ENCODE data around the gene MED16. TPM values are rescaled to one million over a fixed set of nuclear protein-coding genes. Genes with fewer than 3 reads are reported as not detected.

The MED16 gene
- total and polyA plus RNA-seq, 10 donors = 37.0 to 82.1 (median 52.7) TPM

- intact Hi-C loops (cut with DNase I; ENCODE audit: low total_unique reads) = no loop called here
- Histone ChIP-seq H3K9me3 (no peaks in the 10 kb centered on the region), H3K27me3 (replicated peaks in 1 of 7) (no peaks in the 10 kb centered on the region), H3K4me3 (no peak overlapping the region), H3K4me1 (peaks cover 8 to 90% (median 39%) of the 10 kb centered on the region in 6 donors), H3K36me3 (peaks cover 0 to 68% (median 29%) of the 10 kb centered on the region in 6 donors), H3K27ac (peak overlapping the region in 1 of 8 donors; percentile 28)
- WGBS, 5 donors = 83 to 93% (median 91%) methylated on average over 14 of the region's 14 CpGs
- no peak for DNase-seq
- no peak for TF ChIP-seq POLR2AphosphoS5 (IDR thresholded peaks at IDR 0.05)
- TF ChIP-seq, protein P1, sequence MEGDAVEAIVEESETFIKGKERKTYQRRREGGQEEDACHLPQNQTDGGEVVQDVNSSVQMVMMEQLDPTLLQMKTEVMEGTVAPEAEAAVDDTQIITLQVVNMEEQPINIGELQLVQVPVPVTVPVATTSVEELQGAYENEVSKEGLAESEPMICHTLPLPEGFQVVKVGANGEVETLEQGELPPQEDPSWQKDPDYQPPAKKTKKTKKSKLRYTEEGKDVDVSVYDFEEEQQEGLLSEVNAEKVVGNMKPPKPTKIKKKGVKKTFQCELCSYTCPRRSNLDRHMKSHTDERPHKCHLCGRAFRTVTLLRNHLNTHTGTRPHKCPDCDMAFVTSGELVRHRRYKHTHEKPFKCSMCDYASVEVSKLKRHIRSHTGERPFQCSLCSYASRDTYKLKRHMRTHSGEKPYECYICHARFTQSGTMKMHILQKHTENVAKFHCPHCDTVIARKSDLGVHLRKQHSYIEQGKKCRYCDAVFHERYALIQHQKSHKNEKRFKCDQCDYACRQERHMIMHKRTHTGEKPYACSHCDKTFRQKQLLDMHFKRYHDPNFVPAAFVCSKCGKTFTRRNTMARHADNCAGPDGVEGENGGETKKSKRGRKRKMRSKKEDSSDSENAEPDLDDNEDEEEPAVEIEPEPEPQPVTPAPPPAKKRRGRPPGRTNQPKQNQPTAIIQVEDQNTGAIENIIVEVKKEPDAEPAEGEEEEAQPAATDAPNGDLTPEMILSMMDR (IDR thresholded peaks at IDR 0.05 in 8 of 11, conservative IDR thresholded peaks at IDR 0.05 in 3 of 11) = no peak
- no peak for TF ChIP-seq POLR2A (IDR thresholded peaks at IDR 0.05)
Measured at GRCh38 chr19:902446-903226, 9.6 kb upstream of the MED16 start.

DNA sequence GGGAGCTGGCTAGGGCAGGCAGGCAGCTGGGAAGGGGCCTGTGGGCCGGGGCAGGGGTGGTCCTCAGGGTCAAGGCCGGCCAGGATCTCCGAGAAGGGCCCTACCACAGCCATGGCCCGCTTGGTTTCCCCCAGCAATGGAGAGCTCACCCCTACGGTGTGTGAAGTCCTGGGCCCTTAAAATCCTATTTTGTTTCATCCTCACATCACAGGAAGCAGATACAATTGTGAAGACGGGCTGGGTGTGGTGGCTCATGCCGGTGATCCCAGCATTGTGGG is 9.0 kb upstream of the MED16 start:
- Histone ChIP-seq H3K9me3 (no peaks in the 10 kb centered on the region), H3K27me3 (replicated peaks in 1 of 7) (no peaks in the 10 kb centered on the region), H3K36me3 (peaks cover 0 to 74% (median 34%) of the 10 kb centered on the region in 6 donors), H3K27ac (peak overlapping the region in 1 of 8 donors; percentile 13), H3K4me3 (no peak overlapping the region), H3K4me1 (peaks cover 2 to 84% (median 33%) of the 10 kb centered on the region in 6 donors)
- intact Hi-C loops (cut with DNase I; ENCODE audit: low total_unique reads) = no loop called here
- TF ChIP-seq POLR2AphosphoS5 (IDR thresholded peaks at IDR 0.05) (peak in 1 of 3 donors; percentile 0), POLR2A (IDR thresholded peaks at IDR 0.05) (no peak)
- whole genome bisulfite sequencing, 5 donors = 70 to 83% (median 74%) methylated on average over 7 of the region's 7 CpGs
- DNase-seq = no peak

DNA sequence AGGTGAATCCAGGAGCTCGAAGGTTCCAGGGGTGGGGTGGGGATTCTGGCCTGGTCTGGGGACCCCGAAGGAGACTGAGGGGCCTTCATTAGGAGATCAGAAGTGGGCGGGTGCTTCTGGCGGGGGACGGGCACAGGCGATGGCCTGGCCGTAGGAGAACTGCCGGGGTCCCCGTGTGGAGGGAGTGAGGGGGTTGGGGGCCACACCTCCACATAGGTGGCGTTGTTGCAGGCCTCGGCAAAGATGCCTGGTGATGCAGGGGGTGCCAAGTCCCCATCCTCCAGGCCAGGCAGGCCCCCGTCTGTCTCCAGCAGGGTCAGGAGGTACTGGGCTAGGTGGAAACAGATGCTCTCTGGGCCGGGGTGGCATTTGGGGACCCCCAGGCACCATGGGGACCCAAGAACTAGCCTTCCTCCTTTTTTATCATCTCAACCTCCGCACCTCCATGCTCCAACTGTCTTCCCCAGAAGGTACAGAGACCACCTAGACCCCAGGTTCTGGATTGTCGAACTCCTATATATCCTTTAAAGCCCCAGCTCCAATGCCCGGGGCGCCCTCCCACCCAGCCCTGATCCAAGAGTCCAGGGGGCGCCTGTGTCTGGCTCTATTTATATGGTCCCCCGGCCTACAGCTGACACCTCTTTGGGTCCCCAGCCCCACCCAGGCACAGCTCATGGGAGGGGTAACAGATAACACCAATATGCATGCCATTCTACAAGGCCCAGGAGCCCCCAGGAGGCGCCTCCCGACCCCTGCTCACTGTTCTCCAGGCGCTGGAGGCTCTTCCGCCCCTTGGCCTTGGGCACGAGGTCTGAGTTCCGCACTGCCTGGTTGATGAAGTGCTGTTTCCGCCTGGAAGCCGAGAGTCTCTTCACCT is 8.5 kb upstream of the MED16 start:
- Histone ChIP-seq H3K9me3 (no peaks in the 10 kb centered on the region), H3K27me3 (replicated peaks in 1 of 7) (no peaks in the 10 kb centered on the region), H3K4me3 (no peak overlapping the region), H3K27ac (peak overlapping the region in 1 of 8 donors; percentile 42), H3K36me3 (peaks cover 0 to 80% (median 40%) of the 10 kb centered on the region in 6 donors), H3K4me1 (peaks cover 0 to 78% (median 27%) of the 10 kb centered on the region in 6 donors)
- 87 to 92% (median 92%) methylated on average over 17 to 27 of the region's 27 CpGs for WGBS, 5 donors
- no peak for DNase-seq
- intact Hi-C loops (cut with DNase I; ENCODE audit: low total_unique reads) = no loop called here
- TF ChIP-seq, protein P1 (IDR thresholded peaks at IDR 0.05 in 8 of 11, conservative IDR thresholded peaks at IDR 0.05 in 3 of 11) = no peak
- TF ChIP-seq POLR2AphosphoS5 (IDR thresholded peaks at IDR 0.05) = peak in 1 of 3 donors; percentile 51

DNA sequence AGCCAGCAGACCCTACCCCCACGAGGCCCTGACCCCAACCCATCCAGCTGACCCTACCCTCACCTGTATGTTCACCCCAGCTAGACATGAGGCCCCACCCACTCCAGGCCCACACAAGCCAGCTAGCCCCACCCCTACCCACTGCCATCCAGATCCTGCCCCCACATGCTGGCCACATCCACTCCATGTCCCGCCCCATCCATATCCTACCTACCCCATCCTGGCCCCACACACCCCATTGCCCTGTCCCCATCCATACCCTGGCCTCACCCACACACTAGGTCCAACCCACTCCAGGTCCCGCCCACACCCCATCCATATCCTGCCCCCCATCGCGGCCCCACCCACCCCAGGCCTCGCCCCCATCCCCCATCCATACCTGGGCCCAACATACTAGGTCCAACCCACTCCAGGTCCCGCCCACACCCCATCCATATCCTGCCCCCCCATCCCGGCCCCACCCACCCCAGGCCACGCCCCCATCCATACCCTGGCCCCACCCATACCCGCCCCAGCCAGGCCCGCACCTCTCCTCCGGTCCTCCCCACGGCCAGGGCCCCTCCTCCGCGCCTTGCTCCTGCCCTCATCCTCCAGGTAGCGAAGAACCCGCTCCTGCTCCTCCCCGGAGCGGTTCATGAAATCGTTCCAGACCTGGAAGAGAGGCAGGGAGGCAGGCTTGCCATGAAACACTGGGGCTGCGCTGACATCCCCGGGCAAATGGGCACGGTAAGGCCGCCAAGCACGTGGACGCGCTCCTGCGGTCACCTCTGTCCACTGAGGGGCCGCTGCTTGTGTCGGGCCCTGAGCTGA is 7.5 kb upstream of the MED16 start:
- no peaks in the 10 kb centered on the region for H3K9me3 ChIP-seq
- TF ChIP-seq, protein P1 (IDR thresholded peaks at IDR 0.05 in 8 of 11, conservative IDR thresholded peaks at IDR 0.05 in 3 of 11) = no peak
- TF ChIP-seq POLR2AphosphoS5 (IDR thresholded peaks at IDR 0.05) = peak in 1 of 3 donors; percentile 61
- no peaks in the 10 kb centered on the region for H3K27me3 ChIP-seq (replicated peaks in 1 of 7)
- no peak overlapping the region for H3K4me3 ChIP-seq
- H3K36me3 ChIP-seq = peaks cover 0 to 86% (median 43%) of the 10 kb centered on the region in 6 donors
- 79 to 89% (median 85%) methylated on average over 30 of the region's 30 CpGs for WGBS, 5 donors
- H3K4me1 ChIP-seq = peaks cover 0 to 68% (median 19%) of the 10 kb centered on the region in 6 donors
- intact Hi-C loops (cut with DNase I; ENCODE audit: low total_unique reads) = no loop called here
- peak overlapping the region in 3 of 8 donors; percentile 13 to 42 (median 40) for H3K27ac ChIP-seq
- no peak for DNase-seq
